CD14-positive monocyte (primary cell): ENCODE results near the gene LRP1. TPM values are rescaled to one million over a fixed set of nuclear protein-coding genes. Genes with fewer than 3 reads are reported as not detected.

Experiments
- DNase-seq, 3 donors: peaks; one replicate each; pipeline ENCODE4 v3.0.0-alpha.2; 2011 to 2022
- H2AFZ ChIP-seq: 2 replicates; pipeline ENCODE4 v1.6.0; 2012; ENCODE audit warnings: mild to moderate bottlenecking, low read depth, low read length, inconsistent platforms; ENCODE audit not compliant: insufficient read depth, poor library complexity, severe bottlenecking
- H3K27ac ChIP-seq, 2 donors: 1 replicate in 1 of 2; 2 replicates in 1 of 2; pipeline ENCODE4 v1.5.1; 2012 to 2013; ENCODE audit warnings: low read length in 2 of 2, control low read depth in 1 of 2, inconsistent platforms in 1 of 2, low read depth in 1 of 2, mild to moderate bottlenecking in 1 of 2
- H3K27me3 ChIP-seq, 2 donors: one replicate each; pipeline versions ENCODE4 v1.6.0 to v1.6.1; 2011 to 2013; ENCODE audit warnings: low read length in 2 of 2; ENCODE audit not compliant: control insufficient read depth in 2 of 2, insufficient read depth in 2 of 2
- H3K36me3 ChIP-seq, 2 donors: replicated peaks in 1 of 2; 1 replicate in 1 of 2; 2 replicates in 1 of 2; pipeline versions ENCODE4 v1.5.1 to v1.6.1; 2012 to 2013; ENCODE audit warnings: low read length in 2 of 2, control low read depth in 1 of 2, inconsistent platforms in 1 of 2, mild to moderate bottlenecking in 1 of 2; ENCODE audit not compliant: insufficient read depth in 2 of 2, control insufficient read depth in 1 of 2
- H3K4me1 ChIP-seq, 2 donors: 1 replicate in 1 of 2; 2 replicates in 1 of 2; pipeline versions ENCODE4 v1.5.1 to v1.6.1; 2012 to 2013; ENCODE audit warnings: low read length in 2 of 2, control low read depth in 1 of 2, inconsistent platforms in 1 of 2, mild to moderate bottlenecking in 1 of 2, moderate library complexity in 1 of 2; ENCODE audit not compliant: insufficient read depth in 2 of 2, control insufficient read depth in 1 of 2
- H3K4me2 ChIP-seq: replicated peaks from 2 replicates; pipeline ENCODE3; 2012; ENCODE audit warnings: low read length, moderate library complexity, mild to moderate bottlenecking; ENCODE audit not compliant: poor library complexity, severe bottlenecking; ENCODE audit errors: extremely low read depth
- H3K4me3 ChIP-seq, 3 experiments: fragments of 200-600 bp in 1 of 3; sonication (generic) in 1 of 3; replicated peaks in 1 of 3; 1 replicate in 2 of 3; 2 replicates in 1 of 3; pipeline ENCODE4 v1.5.1; 2011 to 2013; ENCODE audit warnings: low read length in 3 of 3, mild to moderate bottlenecking in 3 of 3, control low read depth in 2 of 3, low read depth in 2 of 3, inconsistent platforms in 1 of 3, moderate library complexity in 1 of 3
- H3K79me2 ChIP-seq: 2 replicates; pipeline ENCODE4 v1.6.0; 2012; ENCODE audit warnings: mild to moderate bottlenecking, control low read depth, inconsistent platforms, low read length, moderate library complexity; ENCODE audit not compliant: insufficient read depth
- H3K9ac ChIP-seq: 2 replicates; pipeline ENCODE4 v1.6.0; 2017; ENCODE audit warnings: low read length, mild to moderate bottlenecking; ENCODE audit not compliant: insufficient read depth, poor library complexity, severe bottlenecking
- H3K9me3 ChIP-seq, 2 donors: replicated peaks in 1 of 2; 1 replicate in 1 of 2; 2 replicates in 1 of 2; pipeline versions ENCODE4 v1.5.1 to v1.6.1; 2012 to 2013; ENCODE audit warnings: low read length in 2 of 2, control low read depth in 1 of 2; ENCODE audit not compliant: control insufficient read depth in 1 of 2, insufficient read depth in 1 of 2
- H4K20me1 ChIP-seq: 2 replicates; pipeline ENCODE4 v1.6.0; 2012; ENCODE audit warnings: mild to moderate bottlenecking, low read length, control low read depth, moderate library complexity; ENCODE audit not compliant: insufficient read depth
- H3K27ac Mint-ChIP-seq, 7 donors: one replicate each; pipeline ENCODE4 v1.8.0; 2020; ENCODE audit warnings: mild to moderate bottlenecking in 7 of 7, mixed read lengths in 7 of 7, moderate library complexity in 6 of 7, inconsistent platforms in 2 of 7
- H3K27me3 Mint-ChIP-seq, 3 donors: one replicate each; pipeline ENCODE4 v1.8.0; 2021 to 2022; ENCODE audit warnings: low read depth in 3 of 3, mild to moderate bottlenecking in 3 of 3, mixed read lengths in 3 of 3, moderate library complexity in 3 of 3, inconsistent platforms in 1 of 3
- H3K36me3 Mint-ChIP-seq, 2 donors: one replicate each; pipeline ENCODE4 v1.8.0; 2020; ENCODE audit warnings: mixed read lengths in 2 of 2, inconsistent platforms in 1 of 2, mild to moderate bottlenecking in 1 of 2
- H3K4me1 Mint-ChIP-seq: one replicate; pipeline ENCODE4 v1.8.0; 2020; ENCODE audit warnings: mild to moderate bottlenecking, mixed read lengths
- H3K4me3 Mint-ChIP-seq, 2 donors: one replicate each; pipeline ENCODE4 v1.8.0; 2020; ENCODE audit warnings: mild to moderate bottlenecking in 2 of 2, mixed read lengths in 2 of 2, moderate library complexity in 1 of 2
- H3K9me3 Mint-ChIP-seq, 7 donors: one replicate each; pipeline ENCODE4 v1.8.0; 2020 to 2022; ENCODE audit warnings: mixed read lengths in 7 of 7, mild to moderate bottlenecking in 6 of 7, moderate library complexity in 6 of 7, inconsistent platforms in 2 of 7
- CTCF ChIP-seq: fragments of 200-600 bp; IDR thresholded peaks from one replicate; pipeline ENCODE4 v1.8.0; 2022; ENCODE audit warnings: antibody characterized with exemption, mild to moderate bottlenecking
- WGBS: methylation state at CpG from one replicate; pipeline ENCODE4 v1.1.5; 2013; ENCODE audit warnings: missing lambda C conversion rate; ENCODE audit not compliant: insufficient coverage; 5-methylcytosine and 5-hydroxymethylcytosine counted together
- intact Hi-C, 2 donors: fragments of 100-400 bp; cut with micrococcal nuclease; formaldehyde crosslinking; loops; one replicate each; pipeline versions ENCODE4 v1.15.0 to v1.15.1; 2023
- polyA plus RNA-seq, 3 donors: library from polyadenylated mRNA; depleted of rRNA in 1 of 3; unstranded in 2 of 3; stranded (reverse) in 1 of 3; fragments of 300-500 nt in 2 of 3; fragments of >200 nt in 1 of 3; fragmentation: Illumina TruSeq in 2 of 3; gene quantifications; 1 replicate in 2 of 3; 2 replicates in 1 of 3; pipeline ENCODE4 v1.2.3, GENCODE V29; 2012 to 2021

The LRP1 gene
- polyA plus RNA-seq, 3 donors: 5.5 to 246 (median 10.5) TPM

DNA sequence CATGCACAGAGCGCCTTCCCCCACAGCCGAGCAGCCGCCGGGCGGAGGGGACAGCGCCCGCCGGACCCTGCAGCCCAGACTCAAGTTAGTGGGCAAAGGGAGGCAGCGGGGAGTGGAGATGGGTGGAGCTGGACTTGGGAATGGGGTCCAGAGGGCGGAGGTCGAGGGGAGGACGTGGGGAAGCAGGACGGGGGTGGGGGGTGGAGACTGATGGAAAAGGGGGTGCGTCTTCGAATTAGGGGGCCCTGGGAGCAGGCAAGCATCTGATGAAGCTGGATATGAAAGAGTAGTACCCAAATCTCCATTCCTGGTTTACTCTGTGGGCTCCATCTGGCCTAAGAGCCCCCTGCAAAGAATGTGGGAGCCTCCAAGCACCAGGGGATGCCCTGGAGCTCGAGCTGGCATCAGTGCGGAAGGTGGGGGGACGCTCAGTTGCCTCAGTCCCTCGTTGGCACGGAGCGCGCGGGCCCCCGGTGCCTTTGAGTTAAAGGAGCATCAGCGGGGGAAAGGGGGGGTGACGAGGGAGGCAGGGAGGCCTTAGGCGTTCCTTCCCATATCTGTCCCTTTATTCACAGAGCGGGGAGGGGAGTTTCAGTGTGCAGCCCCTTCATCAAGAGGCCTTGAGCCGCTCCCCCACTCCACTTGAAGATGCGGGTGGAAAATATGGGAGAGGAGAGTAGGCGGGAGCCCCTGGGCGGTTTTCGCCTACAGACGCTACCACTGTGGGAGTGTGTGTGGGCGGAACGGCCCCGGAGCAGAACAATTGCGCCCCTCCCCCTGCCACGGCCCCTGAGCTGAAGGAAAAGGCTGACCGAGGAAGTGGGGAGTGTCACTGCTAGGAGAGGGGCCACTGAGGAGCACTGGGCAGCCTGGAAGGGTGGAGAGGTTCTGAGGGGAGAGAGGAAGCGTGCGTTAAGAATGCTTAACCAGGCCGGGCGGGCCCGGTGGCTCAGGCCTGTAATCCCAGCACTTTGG lies 38.7 kb upstream of the LRP1 start:
- peaks cover 0 to 12% (median 10%) of the 10 kb centered on the region in 3 donors for H3K27me3 Mint-ChIP-seq
- peaks cover 8 to 10% of the 10 kb centered on the region in 2 donors for H3K36me3 ChIP-seq
- H3K9ac ChIP-seq: peak overlapping the region; percentile 71
- peaks cover 58 to 65% of the 10 kb centered on the region in 2 donors for H3K4me1 ChIP-seq
- H3K4me2 ChIP-seq: peak overlapping the region; percentile 97
- 1% methylated on average over 24 of the region's 45 CpGs for WGBS
- peak overlapping the region; percentile 18 to 36 for H3K27ac ChIP-seq
- H3K79me2 ChIP-seq: no peaks in the 10 kb centered on the region
- H3K9me3 ChIP-seq: no peaks in the 10 kb centered on the region
- no peak for TF ChIP-seq CTCF
- peak overlapping the region; percentile 64 to 86 (median 77) for H3K4me3 ChIP-seq
- peaks cover 55% of the 10 kb centered on the region for H3K4me1 Mint-ChIP-seq
- intact Hi-C loops: no loop called here
- H3K36me3 Mint-ChIP-seq: peaks cover 19 to 20% of the 10 kb centered on the region in 2 donors
- peaks cover 0 to 2% (median 0%) of the 10 kb centered on the region in 7 donors for H3K9me3 Mint-ChIP-seq
- DNase-seq: peak; percentile 36 to 49 (median 38)
- H3K4me3 Mint-ChIP-seq: peak overlapping the region; percentile 90 to 93
- H3K27me3 ChIP-seq: no peaks in the 10 kb centered on the region
- peak overlapping the region; percentile 53 for H2AFZ ChIP-seq
- peak overlapping the region; percentile 74 to 92 (median 82) for H3K27ac Mint-ChIP-seq
- peaks cover 41% of the 10 kb centered on the region for H4K20me1 ChIP-seq

DNA sequence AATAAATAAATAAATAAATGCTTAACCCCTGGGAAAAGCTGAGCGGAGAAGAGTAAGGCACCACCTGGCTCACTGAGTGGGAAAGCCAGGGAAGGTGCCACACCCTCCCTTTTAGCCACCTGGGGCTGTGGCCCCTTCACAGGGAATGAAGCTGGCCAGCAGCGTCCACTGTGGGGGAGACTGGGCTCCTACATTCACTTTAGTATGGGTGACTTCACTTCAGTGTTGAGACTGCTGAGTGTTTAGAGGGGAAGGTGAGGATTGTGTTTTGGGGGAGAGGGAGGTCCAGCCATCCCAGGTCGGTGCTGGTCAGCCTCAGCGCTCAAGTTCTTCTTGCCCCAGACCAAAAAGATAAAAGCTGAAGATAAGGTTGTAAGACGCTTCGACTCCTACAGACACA lies 37.8 kb upstream of the LRP1 start:
- Histone ChIP-seq H3K4me2 (peak overlapping the region; percentile 38), H3K4me1 (peaks cover 60 to 71% of the 10 kb centered on the region in 2 donors), H3K79me2 (no peaks in the 10 kb centered on the region), H3K4me3 (peak overlapping the region in 1 of 3 experiments; percentile 16), H4K20me1 (peaks cover 51% of the 10 kb centered on the region), H3K9ac (no peak overlapping the region), H3K9me3 (no peaks in the 10 kb centered on the region), H3K36me3 (peaks cover 12 to 17% of the 10 kb centered on the region in 2 donors), H2AFZ (no peak overlapping the region), H3K27ac (no peak overlapping the region), H3K27me3 (no peaks in the 10 kb centered on the region)
- intact Hi-C loops: no loop called here
- H3K4me3 Mint-ChIP-seq: peak overlapping the region; percentile 46 to 90
- H3K27me3 Mint-ChIP-seq: peaks cover 0 to 12% (median 10%) of the 10 kb centered on the region in 3 donors
- no peak for DNase-seq
- TF ChIP-seq CTCF: no peak
- no peaks in the 10 kb centered on the region for H3K9me3 Mint-ChIP-seq
- WGBS: 100% methylated on average over 2 of the region's 6 CpGs
- peak overlapping the region in 1 of 7 donors; percentile 13 for H3K27ac Mint-ChIP-seq
- H3K4me1 Mint-ChIP-seq: peaks cover 59% of the 10 kb centered on the region
- H3K36me3 Mint-ChIP-seq: peaks cover 23 to 26% of the 10 kb centered on the region in 2 donors
